Liver (tissue), 9 donors: ENCODE measurements around the gene JAKMIP2. TPM values are rescaled to one million over a fixed set of nuclear protein-coding genes. Genes with fewer than 3 reads are reported as not detected.

ENCODE experiments used
- DNase-seq: peaks from one replicate; pipeline ENCODE4 v3.0.0-alpha.2; 2017; ENCODE audit warnings: low spot score
- H3K27ac ChIP-seq, 2 donors: one replicate each; pipeline ENCODE4 v1.7.0; 2013; ENCODE audit warnings: inconsistent platforms in 2 of 2, low read length in 2 of 2, control low read depth in 1 of 2, low read depth in 1 of 2, mild to moderate bottlenecking in 1 of 2
- H3K27me3 ChIP-seq, 4 donors: one replicate each; pipeline versions ENCODE4 v1.6.1 to v1.7.0; 2013; ENCODE audit warnings: low read length in 3 of 4, inconsistent platforms in 1 of 4, mild to moderate bottlenecking in 1 of 4, moderate library complexity in 1 of 4; ENCODE audit not compliant: control insufficient read depth in 4 of 4, insufficient read depth in 4 of 4
- H3K36me3 ChIP-seq, 4 donors: one replicate each; pipeline versions ENCODE4 v1.6.1 to v1.7.0; 2013; ENCODE audit warnings: low read length in 3 of 4, mild to moderate bottlenecking in 3 of 4, low read depth in 1 of 4, moderate library complexity in 1 of 4; ENCODE audit not compliant: control insufficient read depth in 4 of 4, insufficient read depth in 3 of 4
- H3K4me1 ChIP-seq, 4 donors: one replicate each; pipeline versions ENCODE4 v1.6.1 to v1.7.0; 2013; ENCODE audit warnings: low read length in 3 of 4, mild to moderate bottlenecking in 3 of 4, moderate library complexity in 1 of 4; ENCODE audit not compliant: control insufficient read depth in 4 of 4, insufficient read depth in 4 of 4
- H3K4me3 ChIP-seq, 3 donors: one replicate each; pipeline versions ENCODE4 v1.6.1 to v1.7.0; 2013; ENCODE audit warnings: low read length in 3 of 3, control low read depth in 1 of 3, low read depth in 1 of 3, mild to moderate bottlenecking in 1 of 3
- H3K9ac ChIP-seq, 2 donors: one replicate each; pipeline ENCODE4 v1.7.0; 2013; ENCODE audit warnings: low read length in 2 of 2, mild to moderate bottlenecking in 2 of 2, moderate library complexity in 2 of 2, control low read depth in 1 of 2, low read depth in 1 of 2
- H3K9me3 ChIP-seq, 4 donors: one replicate each; pipeline versions ENCODE4 v1.6.1 to v1.7.0; 2013; ENCODE audit warnings: low read length in 3 of 4; ENCODE audit not compliant: control insufficient read depth in 4 of 4
- ATF3 ChIP-seq: IDR thresholded peaks from 2 replicates; pipeline ENCODE4 v1.6.1; 2016; ENCODE audit warnings: antibody characterized with exemption
- CTCF ChIP-seq: fragments of 150-350 bp; IDR thresholded peaks from 2 replicates; pipeline ENCODE4 v1.5.1; 2017; ENCODE audit warnings: improper control_type of control experiment, low read depth, low read length; ENCODE audit not compliant: missing input control
- EGR1 ChIP-seq, 2 donors: IDR thresholded peaks; 2 replicates each; pipeline ENCODE4 v1.6.1; 2016 to 2018; ENCODE audit warnings: antibody characterized with exemption in 2 of 2, low read depth in 2 of 2
- FOXA1 ChIP-seq: IDR thresholded peaks from 2 replicates; pipeline ENCODE4 v1.6.1; 2016; ENCODE audit warnings: antibody characterized with exemption
- FOXA2 ChIP-seq: IDR thresholded peaks from 2 replicates; pipeline ENCODE4 v1.6.1; 2016; ENCODE audit warnings: antibody characterized with exemption
- GABPA ChIP-seq, 2 donors: IDR thresholded peaks in 1 of 2; conservative IDR thresholded peaks in 1 of 2; 2 replicates each; pipeline ENCODE4 v1.6.1; 2016; ENCODE audit warnings: antibody characterized with exemption in 2 of 2, mild to moderate bottlenecking in 1 of 2, moderate library complexity in 1 of 2
- HNF4A ChIP-seq, 2 donors: conservative IDR thresholded peaks; 2 replicates each; pipeline ENCODE4 v1.6.1; 2016; ENCODE audit warnings: antibody characterized with exemption in 2 of 2, mild to moderate bottlenecking in 2 of 2
- HNF4G ChIP-seq: IDR thresholded peaks from 2 replicates; pipeline ENCODE4 v1.6.1; 2016; ENCODE audit warnings: antibody characterized with exemption
- JUND ChIP-seq, 2 donors: IDR thresholded peaks; 2 replicates each; pipeline ENCODE4 v1.6.1; 2016; ENCODE audit warnings: antibody characterized with exemption in 2 of 2
- MAX ChIP-seq: IDR thresholded peaks from 2 replicates; pipeline ENCODE4 v1.6.1; 2016; ENCODE audit warnings: antibody characterized with exemption
- NR2F2 ChIP-seq: IDR thresholded peaks from 2 replicates; pipeline ENCODE4 v1.6.1; 2016; ENCODE audit warnings: antibody characterized with exemption
- RAD21 ChIP-seq, 2 donors: IDR thresholded peaks; 2 replicates each; pipeline ENCODE4 v1.6.1; 2016; ENCODE audit warnings: antibody characterized with exemption in 2 of 2, mild to moderate bottlenecking in 2 of 2
- REST ChIP-seq: IDR thresholded peaks from 2 replicates; pipeline ENCODE4 v1.6.1; 2016; ENCODE audit warnings: antibody characterized with exemption, mild to moderate bottlenecking
- RXRA ChIP-seq, 2 donors: IDR thresholded peaks; 2 replicates each; pipeline ENCODE4 v1.6.1; 2017 to 2018; ENCODE audit warnings: antibody characterized with exemption in 2 of 2, mild to moderate bottlenecking in 1 of 2
- SP1 ChIP-seq: IDR thresholded peaks from 2 replicates; pipeline ENCODE4 v1.6.1; 2018; ENCODE audit warnings: antibody characterized with exemption, mild to moderate bottlenecking
- TAF1 ChIP-seq: conservative IDR thresholded peaks from 2 replicates; pipeline ENCODE4 v1.6.1; 2016; ENCODE audit warnings: antibody characterized with exemption, mild to moderate bottlenecking
- YY1 ChIP-seq: IDR thresholded peaks from 2 replicates; pipeline ENCODE4 v1.6.1; 2016; ENCODE audit warnings: antibody characterized with exemption, mild to moderate bottlenecking
- ZBTB33 ChIP-seq: IDR thresholded peaks from 2 replicates; pipeline ENCODE4 v1.6.1; 2016; ENCODE audit warnings: antibody characterized with exemption
- WGBS: extraction: QIAGEN DNeasy Blood & Tissue Kit; methylation state at CpG from one replicate; pipeline ENCODE4 v1.1.7; 2013; 5-methylcytosine and 5-hydroxymethylcytosine counted together
- polyA plus RNA-seq, 2 donors: library from polyadenylated mRNA; stranded (reverse) in 1 of 2; unstranded in 1 of 2; fragments of 200-250 nt in 1 of 2; fragments of >200 nt in 1 of 2; fragmentation: Nextera tagmentation in 1 of 2; extraction: Ambion mirVana in 1 of 2; gene quantifications; one replicate each; pipeline versions ENCODE4 v1.2.1 to v1.2.3, GENCODE V29; 2013 to 2015
- total RNA-seq, 2 donors: library from RNA; depleted of rRNA; stranded (reverse); fragments of >200 nt; gene quantifications; one replicate each; pipeline ENCODE4 v1.2.3, GENCODE V29; 2014
- donor health status: healthy.
- donor health status: healthy.
- donor health status: healthy.
- donor health status: healthy.
- donor health status: healthy.

The JAKMIP2 gene
- total and polyA plus RNA-seq, 4 donors, result 0.06 to 0.38 (median 0.24) TPM

GRCh38 chr5:147819261-147819770 is 36.8 kb upstream of the JAKMIP2 start:
- TF ChIP-seq YY1, result no peak
- no peak for TF ChIP-seq ZBTB33
- TF ChIP-seq TAF1, result no peak
- no peak for TF ChIP-seq HNF4A (conservative IDR thresholded peaks at IDR 0.05)
- no peak for TF ChIP-seq JUND (IDR thresholded peaks at IDR 0.05)
- no peak for TF ChIP-seq FOXA1
- TF ChIP-seq NR2F2, result no peak
- TF ChIP-seq CTCF, result no peak
- no peak for TF ChIP-seq EGR1 (IDR thresholded peaks at IDR 0.05; ENCODE audit: low read depth in 2 of 2)
- no peak for TF ChIP-seq FOXA2
- no peak for TF ChIP-seq MAX
- TF ChIP-seq REST, result no peak
- no peak for TF ChIP-seq SP1
- TF ChIP-seq RAD21 (IDR thresholded peaks at IDR 0.05), result no peak
- no peak for TF ChIP-seq ATF3
- TF ChIP-seq GABPA (IDR thresholded peaks at IDR 0.05 in 1 of 2, conservative IDR thresholded peaks at IDR 0.05 in 1 of 2), result no peak
- TF ChIP-seq HNF4G, result no peak
- no peak for TF ChIP-seq RXRA (IDR thresholded peaks at IDR 0.05)
- 43% methylated on average over 1 of the region's 1 CpG for WGBS
- Histone ChIP-seq H3K9ac (no peak overlapping the region), H3K4me3 (no peak overlapping the region), H3K27me3 (no peaks in the 10 kb centered on the region), H3K9me3 (no peaks in the 10 kb centered on the region), H3K36me3 (no peaks in the 10 kb centered on the region), H3K27ac (no peak overlapping the region), H3K4me1 (peaks cover 0 to 3% (median under 1%) of the 10 kb centered on the region in 4 donors)
- DNase-seq, result no peak
